GM08714 (cell line): ENCODE data around the gene QRSL1.

Experiments
- H3K4me3 ChIP-seq: fragments of 200-500 bp; sonication (Bioruptor generic); 2 replicates; pipeline ENCODE4 v1.5.1; 2014; ENCODE audit warnings: mild to moderate bottlenecking, low read length, inconsistent platforms
- ZNF274 ChIP-seq: IDR thresholded peaks from 2 replicates; pipeline ENCODE4 v1.6.1; 2012; ENCODE audit warnings: mild to moderate bottlenecking, low read depth, low read length

Gene QRSL1

DNA sequence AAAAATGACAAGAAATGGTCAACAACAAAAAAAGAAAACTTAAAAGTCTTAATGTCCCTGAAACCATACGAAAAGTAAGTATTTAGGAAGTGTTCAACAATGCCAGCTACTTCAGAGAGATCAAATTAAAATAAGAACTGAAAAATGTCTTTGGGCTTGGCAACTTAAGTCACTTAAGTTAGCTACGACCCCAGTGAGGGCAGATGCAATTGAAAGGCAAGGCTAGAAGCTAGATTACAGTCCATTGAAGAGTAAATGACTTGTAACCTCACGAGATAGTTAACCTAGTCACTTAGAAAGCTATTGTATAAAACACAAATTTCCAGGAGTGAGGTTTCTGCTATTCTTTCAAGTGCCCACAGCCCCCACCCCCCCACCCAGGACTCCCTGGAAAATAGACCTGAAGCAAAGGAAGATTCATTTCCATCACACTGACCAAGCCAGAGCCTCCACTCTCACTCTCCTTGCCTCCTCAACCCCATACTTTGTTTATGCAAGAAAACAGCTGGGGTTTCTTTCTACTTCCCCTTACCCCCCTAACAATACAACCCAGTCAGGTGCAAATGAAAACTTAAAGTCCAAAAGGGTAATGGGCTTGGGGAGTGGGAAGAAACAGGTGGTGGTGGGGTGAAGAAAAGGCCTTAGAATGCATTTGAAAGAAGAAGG is 14.7 kb upstream of the QRSL1 start:
- no peak for TF ChIP-seq ZNF274
- H3K4me3 ChIP-seq, result no peak overlapping the region

DNA sequence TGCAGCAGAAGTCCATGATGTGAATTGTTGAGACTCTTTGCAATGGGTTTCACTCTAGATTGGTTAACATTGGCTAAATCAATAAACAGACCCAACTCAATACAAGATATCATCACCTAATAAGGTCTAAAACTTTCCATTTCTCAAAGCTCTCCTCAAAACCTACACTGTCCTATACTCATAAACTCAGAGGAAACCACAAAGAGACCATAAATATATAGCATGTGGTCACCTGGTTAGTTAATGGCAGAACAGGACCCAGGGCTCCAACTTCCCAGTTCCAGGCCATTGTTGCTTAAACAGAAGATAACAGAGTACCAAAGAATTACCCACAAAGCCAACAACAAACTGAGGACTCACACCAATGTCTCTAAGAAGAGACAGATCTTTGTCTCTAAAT is 12.1 kb upstream of the QRSL1 start:
- no peak overlapping the region for H3K4me3 ChIP-seq

DNA sequence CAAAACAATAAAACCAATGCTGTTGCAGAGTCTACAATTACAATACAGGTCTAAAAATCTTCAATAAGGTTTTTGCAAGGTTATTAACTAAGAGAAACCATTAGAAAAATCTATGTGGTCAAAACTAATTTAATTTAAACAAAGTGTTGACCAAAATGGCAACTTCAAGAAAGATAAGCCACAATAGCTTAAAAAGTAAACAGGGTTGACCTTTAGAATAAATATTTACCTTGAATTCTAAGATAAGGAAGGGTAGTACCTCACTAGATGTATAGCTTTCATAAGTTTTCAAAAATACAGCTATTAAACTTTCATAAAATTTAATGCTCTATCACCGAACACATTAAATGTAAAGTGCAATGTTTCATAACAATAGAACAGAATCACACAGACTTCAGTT is 11.5 kb upstream of the QRSL1 start:
- H3K4me3 ChIP-seq, result no peak overlapping the region; the same call in 1 of the 2 replicates
- no peak for TF ChIP-seq ZNF274

More for the DNA sequence above, 12.1 kb upstream of the QRSL1 start:
- no peak for TF ChIP-seq ZNF274

- no peak for TF ChIP-seq ZNF274
- no peak overlapping the region for H3K4me3 ChIP-seq
These were observed 11.1 kb upstream of the QRSL1 start for GRCh38 chr6:106618324-106618723.

DNA sequence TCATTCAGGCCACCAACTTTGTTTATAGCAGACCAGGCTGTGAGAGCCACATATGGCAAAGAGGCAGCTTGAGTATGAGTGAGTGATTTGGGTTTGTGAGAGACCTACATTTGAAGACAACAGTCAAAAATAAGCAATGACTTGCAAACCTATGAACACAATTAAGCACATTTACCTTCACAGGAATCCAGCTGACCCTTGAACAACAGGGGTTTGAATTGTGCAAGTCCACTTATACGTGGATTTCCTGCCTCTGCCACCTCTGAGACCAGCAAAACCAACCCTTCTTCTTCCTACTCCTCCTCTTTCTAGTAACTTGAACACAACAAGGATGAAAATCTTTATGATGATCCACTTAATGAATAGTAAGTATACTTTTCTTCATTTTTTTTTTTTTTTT is 10.2 kb upstream of the QRSL1 start:
- TF ChIP-seq ZNF274, result no peak

GRCh38 chr6:106620931-106621672 is 8.3 kb upstream of the QRSL1 start:
- TF ChIP-seq ZNF274, result no peak
- no peak overlapping the region for H3K4me3 ChIP-seq

More for the DNA sequence above, 10.2 kb upstream of the QRSL1 start:
- H3K4me3 ChIP-seq, result no peak overlapping the region

- no peak for TF ChIP-seq ZNF274
- H3K4me3 ChIP-seq, result no peak overlapping the region
These were observed 7.0 kb upstream of the QRSL1 start for GRCh38 chr6:106622412-106622811.

DNA sequence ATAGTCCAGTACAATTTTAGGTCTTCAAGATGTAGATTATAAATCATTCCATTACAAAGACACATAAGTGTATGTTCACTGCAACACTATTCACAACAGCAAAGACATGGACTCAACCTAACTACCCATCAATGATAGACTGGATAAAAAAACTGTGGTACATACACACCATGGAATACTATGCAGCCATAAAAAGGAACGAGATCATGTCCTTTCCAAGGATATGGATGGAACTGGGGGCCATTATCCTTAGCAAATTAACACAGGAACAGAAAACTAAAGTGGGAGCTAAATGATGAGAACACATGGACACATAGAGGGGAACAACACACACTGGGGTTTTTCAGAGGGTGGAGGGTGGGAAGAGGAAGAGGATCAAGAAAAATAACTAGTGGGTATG is 6.3 kb upstream of the QRSL1 start:
- TF ChIP-seq ZNF274, result no peak
- no peak overlapping the region for H3K4me3 ChIP-seq

GRCh38 chr6:106626485-106626884 is 2.9 kb upstream of the QRSL1 start:
- no peak overlapping the region for H3K4me3 ChIP-seq

GRCh38 chr6:106627760-106628159 is 1.6 kb upstream of the QRSL1 start:
- H3K4me3 ChIP-seq, result peak overlapping the region; percentile 89; the same call in 1 of the 2 replicates

More at GRCh38 chr6:106626485-106626884, 2.9 kb upstream of the QRSL1 start:
- no peak for TF ChIP-seq ZNF274

- H3K4me3 ChIP-seq, result peak overlapping the region; percentile 89
- no peak for TF ChIP-seq ZNF274
These were observed 698 bp upstream of the QRSL1 start for GRCh38 chr6:106628658-106629102.

GRCh38 chr6:106629859-106630163 is 433 bp downstream of the QRSL1 start:
- H3K4me3 ChIP-seq, result peak overlapping the region; percentile 89
- TF ChIP-seq ZNF274, result no peak

- no peak for TF ChIP-seq ZNF274
- peak overlapping the region; percentile 89 for H3K4me3 ChIP-seq
These were observed 988 bp downstream of the QRSL1 start for GRCh38 chr6:106630366-106630765.

DNA sequence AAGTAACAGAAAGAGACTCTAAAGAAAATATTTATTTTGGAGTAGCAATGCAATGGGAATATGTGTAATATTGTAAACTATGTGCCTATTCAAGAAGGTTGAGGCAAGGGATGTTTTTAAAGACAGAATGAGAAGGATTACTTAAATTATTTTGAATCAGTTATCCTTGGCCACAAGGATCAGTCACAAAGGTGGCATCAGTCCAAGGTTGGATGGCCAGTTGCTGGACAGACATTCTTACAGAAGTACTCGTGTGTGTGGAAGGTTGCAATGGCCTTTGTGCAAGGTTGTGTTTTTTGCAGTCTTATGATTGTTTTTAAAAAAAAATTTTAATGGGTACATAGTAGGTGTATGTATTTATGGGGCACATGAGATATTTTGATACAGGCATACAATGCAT is 2.0 kb downstream of the QRSL1 start:
- H3K4me3 ChIP-seq, result no peak overlapping the region
- TF ChIP-seq ZNF274, result no peak

- TF ChIP-seq ZNF274, result no peak
- no peak overlapping the region for H3K4me3 ChIP-seq
These were observed 5.2 kb downstream of the QRSL1 start for GRCh38 chr6:106634565-106634964.
